GM20000 (cell line): ENCODE results near the gene GSG1L.

Source experiments
- DNase-seq: peaks from one replicate; pipeline ENCODE4 v3.0.0; 2012; ENCODE audit warnings: low spot score
- TF ChIP-seq, protein P1 (sequence below): IDR thresholded peaks from 2 replicates; pipeline ENCODE4 v1.5.1; 2012; ENCODE audit warnings: mild to moderate bottlenecking, control low read depth; ENCODE audit errors: extremely low read depth, missing control alignments

GSG1L gene

DNA sequence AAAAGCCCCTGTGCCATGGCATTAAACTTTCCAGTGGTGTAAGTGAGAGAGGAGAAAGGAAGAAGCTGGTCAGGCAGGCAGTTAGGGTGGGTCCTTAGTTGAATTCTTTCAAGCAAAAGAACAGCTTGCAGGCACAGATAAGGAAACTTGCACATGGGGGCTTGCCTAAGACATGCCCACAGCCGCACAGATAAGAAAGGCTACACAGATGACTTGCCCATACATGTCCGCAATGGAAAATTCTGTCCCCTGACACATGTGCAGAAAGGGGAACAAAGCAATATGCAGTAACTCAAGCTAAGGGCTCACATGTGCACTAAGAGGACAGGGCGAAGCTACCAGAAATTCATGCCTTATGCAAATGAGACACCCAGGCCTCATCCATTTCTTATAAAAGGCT is 69.9 kb downstream of the GSG1L start:
- DNase-seq: no peak
- TF ChIP-seq, protein P1, sequence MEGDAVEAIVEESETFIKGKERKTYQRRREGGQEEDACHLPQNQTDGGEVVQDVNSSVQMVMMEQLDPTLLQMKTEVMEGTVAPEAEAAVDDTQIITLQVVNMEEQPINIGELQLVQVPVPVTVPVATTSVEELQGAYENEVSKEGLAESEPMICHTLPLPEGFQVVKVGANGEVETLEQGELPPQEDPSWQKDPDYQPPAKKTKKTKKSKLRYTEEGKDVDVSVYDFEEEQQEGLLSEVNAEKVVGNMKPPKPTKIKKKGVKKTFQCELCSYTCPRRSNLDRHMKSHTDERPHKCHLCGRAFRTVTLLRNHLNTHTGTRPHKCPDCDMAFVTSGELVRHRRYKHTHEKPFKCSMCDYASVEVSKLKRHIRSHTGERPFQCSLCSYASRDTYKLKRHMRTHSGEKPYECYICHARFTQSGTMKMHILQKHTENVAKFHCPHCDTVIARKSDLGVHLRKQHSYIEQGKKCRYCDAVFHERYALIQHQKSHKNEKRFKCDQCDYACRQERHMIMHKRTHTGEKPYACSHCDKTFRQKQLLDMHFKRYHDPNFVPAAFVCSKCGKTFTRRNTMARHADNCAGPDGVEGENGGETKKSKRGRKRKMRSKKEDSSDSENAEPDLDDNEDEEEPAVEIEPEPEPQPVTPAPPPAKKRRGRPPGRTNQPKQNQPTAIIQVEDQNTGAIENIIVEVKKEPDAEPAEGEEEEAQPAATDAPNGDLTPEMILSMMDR: no peak

GRCh38 chr16:27991876-27992275 is 71.6 kb downstream of the GSG1L start:
- DNase-seq: no peak

DNA sequence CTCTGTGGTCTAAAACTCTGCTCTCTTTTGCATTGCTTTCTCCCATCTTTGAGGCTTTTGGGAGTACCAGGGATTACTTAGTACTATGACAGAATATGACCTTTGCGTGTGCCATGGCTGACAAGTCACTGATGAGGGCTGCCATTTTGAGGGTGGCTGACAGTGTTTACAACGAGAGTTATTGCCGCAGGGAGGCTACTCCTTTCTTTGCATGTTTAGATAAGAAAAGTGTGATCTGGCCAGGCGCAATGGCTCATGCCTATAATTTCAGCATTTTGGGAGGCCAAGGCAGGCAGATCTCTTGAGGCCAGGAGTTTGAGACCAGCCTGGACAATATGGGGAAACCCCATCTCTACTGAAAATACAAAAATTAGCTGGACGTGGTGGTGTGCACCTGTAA is 77.5 kb downstream of the GSG1L start:
- TF ChIP-seq, protein P1: no peak
- no peak for DNase-seq

More at GRCh38 chr16:27991876-27992275, 71.6 kb downstream of the GSG1L start:
- TF ChIP-seq, protein P1: no peak

- TF ChIP-seq, protein P1: no peak
- no peak for DNase-seq
These were observed 79.4 kb downstream of the GSG1L start for GRCh38 chr16:27984121-27984520.

GRCh38 chr16:27983244-27983643 is 80.3 kb downstream of the GSG1L start:
- no peak for DNase-seq
- TF ChIP-seq, protein P1: no peak

DNA sequence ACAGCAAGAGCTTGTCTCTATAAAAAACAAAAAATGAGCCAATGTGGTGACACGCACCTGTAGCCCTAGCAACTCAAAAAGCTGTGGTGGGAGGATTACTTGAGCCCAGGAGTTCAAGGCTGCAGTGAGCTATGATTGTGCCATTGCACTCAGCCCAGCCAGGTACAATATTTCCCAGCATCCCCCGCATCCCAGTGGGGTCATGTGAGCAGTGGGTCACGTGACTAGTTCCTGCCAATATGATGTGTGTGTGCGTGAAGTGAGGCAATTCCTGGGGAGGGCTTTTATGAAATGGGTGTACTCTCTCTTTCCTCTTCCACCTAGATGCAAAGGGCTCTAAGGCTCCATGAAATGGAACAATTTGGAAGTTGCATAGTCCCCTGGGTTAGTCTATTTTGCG is 81.3 kb downstream of the GSG1L start:
- no peak for DNase-seq
- TF ChIP-seq, protein P1: no peak

GRCh38 chr16:27980919-27981700 is 82.4 kb downstream of the GSG1L start:
- TF ChIP-seq, protein P1: no peak
- no peak for DNase-seq
